Esophagus squamous epithelium (tissue), 4 donors: ENCODE results near the gene PLA1A.

Source experiments
- POLR2A ChIP-seq, 4 donors: fragments of 450-650 bp; IDR thresholded peaks; one replicate each; pipeline ENCODE4 v1.6.1; 2017; ENCODE audit warnings: antibody characterized with exemption in 4 of 4, mild to moderate bottlenecking in 4 of 4, moderate library complexity in 3 of 4
- TF ChIP-seq, protein P1 (sequence below), 6 experiments: fragments of 450-650 bp in 4 of 6; fragments of 200-600 bp in 2 of 6; sonication (generic) in 2 of 6; IDR thresholded peaks; one replicate each; pipeline ENCODE4 v1.5.1; 2016 to 2019; ENCODE audit warnings: antibody characterized with exemption in 6 of 6, mild to moderate bottlenecking in 4 of 6, moderate library complexity in 4 of 6

DNA sequence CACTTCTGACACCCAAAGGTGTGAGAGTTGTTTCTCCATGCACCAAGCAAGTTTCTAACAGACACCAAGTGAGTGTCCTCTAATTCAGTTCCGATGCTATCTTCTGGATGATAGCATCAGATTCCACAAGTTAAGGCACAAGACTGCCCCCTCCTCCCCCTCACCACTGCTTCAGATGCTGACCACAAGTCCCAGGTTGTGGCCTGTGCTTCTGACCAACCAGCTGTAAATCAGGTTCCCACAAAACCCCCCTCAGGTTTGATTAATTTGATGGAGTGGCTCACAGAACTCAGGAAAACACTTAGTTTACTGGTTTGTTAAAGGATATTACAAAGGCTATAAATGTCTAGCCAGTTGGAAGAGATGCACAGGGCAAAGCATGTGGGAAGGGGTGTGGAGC is 7.0 kb upstream of the PLA1A start:
- TF ChIP-seq, protein P1, sequence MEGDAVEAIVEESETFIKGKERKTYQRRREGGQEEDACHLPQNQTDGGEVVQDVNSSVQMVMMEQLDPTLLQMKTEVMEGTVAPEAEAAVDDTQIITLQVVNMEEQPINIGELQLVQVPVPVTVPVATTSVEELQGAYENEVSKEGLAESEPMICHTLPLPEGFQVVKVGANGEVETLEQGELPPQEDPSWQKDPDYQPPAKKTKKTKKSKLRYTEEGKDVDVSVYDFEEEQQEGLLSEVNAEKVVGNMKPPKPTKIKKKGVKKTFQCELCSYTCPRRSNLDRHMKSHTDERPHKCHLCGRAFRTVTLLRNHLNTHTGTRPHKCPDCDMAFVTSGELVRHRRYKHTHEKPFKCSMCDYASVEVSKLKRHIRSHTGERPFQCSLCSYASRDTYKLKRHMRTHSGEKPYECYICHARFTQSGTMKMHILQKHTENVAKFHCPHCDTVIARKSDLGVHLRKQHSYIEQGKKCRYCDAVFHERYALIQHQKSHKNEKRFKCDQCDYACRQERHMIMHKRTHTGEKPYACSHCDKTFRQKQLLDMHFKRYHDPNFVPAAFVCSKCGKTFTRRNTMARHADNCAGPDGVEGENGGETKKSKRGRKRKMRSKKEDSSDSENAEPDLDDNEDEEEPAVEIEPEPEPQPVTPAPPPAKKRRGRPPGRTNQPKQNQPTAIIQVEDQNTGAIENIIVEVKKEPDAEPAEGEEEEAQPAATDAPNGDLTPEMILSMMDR (IDR thresholded peaks at IDR 0.05), result no peak
- TF ChIP-seq POLR2A (IDR thresholded peaks at IDR 0.05), result no peak
